Measurements from ENCODE around the gene PDCD2L. TPM values are rescaled to one million over a fixed set of nuclear protein-coding genes. Genes with fewer than 3 reads are reported as not detected.

PDCD2L gene, protein sequence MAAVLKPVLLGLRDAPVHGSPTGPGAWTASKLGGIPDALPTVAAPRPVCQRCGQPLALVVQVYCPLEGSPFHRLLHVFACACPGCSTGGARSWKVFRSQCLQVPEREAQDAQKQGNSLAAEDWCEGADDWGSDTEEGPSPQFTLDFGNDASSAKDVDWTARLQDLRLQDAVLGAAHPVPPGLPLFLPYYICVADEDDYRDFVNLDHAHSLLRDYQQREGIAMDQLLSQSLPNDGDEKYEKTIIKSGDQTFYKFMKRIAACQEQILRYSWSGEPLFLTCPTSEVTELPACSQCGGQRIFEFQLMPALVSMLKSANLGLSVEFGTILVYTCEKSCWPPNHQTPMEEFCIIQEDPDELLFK
- 20.8 and 22.3 TPM in 2 replicates for polyA plus RNA-seq (2012; rRNA removed)
- 18.5 and 21.0 TPM in 2 replicates for polyA plus RNA-seq (2012; cell fraction: cytosol; rRNA removed)
- polyA plus RNA-seq (2012; cell fraction: nucleus; rRNA removed): 10.4 and 11.8 TPM in 2 replicates

DNA sequence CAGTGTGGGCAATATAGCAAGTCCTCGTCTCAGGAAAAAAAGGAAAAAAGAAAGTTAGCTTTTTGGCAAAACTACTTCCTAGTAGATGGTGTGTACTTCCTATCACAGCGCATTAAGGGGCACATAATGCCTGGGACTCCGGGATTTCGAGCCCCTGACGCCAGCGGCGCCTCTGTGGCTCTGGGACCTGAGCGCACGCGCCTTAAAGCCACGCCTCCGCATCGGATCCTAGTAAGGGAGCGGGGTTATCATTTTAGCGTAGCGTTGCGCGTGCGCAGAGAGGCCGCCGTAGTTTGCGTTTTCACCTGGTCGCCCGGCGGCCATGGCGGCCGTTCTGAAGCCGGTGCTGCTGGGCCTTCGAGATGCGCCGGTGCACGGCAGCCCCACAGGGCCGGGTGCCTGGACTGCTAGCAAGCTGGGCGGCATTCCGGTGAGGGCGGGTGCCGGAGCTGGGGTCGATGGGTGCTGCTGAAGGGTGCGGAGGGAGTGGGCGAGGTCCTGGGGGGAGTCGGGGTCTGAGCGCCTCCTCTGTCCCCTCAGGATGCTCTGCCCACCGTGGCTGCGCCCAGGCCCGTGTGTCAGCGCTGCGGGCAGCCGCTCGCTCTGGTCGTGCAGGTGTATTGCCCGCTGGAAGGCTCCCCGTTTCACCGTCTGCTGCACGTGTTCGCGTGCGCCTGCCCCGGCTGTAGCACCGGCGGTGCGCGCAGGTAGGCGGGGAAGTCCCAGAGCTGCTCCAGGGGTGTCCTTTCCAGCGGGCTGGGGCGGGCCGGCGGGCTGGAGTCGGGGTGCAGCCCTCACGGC, at the start of gene PDCD2L:
Gene PDCD2L, plus strand, starts transcription at position 291 of the 801 bp plus-strand sequence. Its CDS starts 32 bp downstream, at position 323.
- peaks cover 5 to 11% of the 10 kb centered on the region in 2 experiments for H3K36me3 ChIP-seq (replicated peaks in 1 of 2; ENCODE audit: control insufficient read depth in 1 of 2, insufficient read depth in 2 of 2, low read length in 1 of 2)
- peaks cover 15% of the 10 kb centered on the region for H3F3A ChIP-seq (replicated peaks; ENCODE audit: insufficient read depth)
- peaks cover 15% of the 10 kb centered on the region; the same call in 1 of the 2 replicates for H3K79me2 ChIP-seq (ENCODE audit: insufficient read depth)
- peak within 1 kb of the TSS; percentile 69 for H3K9ac ChIP-seq
- H3K27ac ChIP-seq (ENCODE audit: low read depth in 2 of 2, low read length in 1 of 2): peak within 1 kb of the TSS; percentile 26 to 59; a peak in 2 of 4 replicates
- peak within 1 kb of the TSS; percentile 89 for H3K4me2 ChIP-seq
- ChIA-PET CTCF (interaction anchor here (0.7 to 1.6 kb wide), 2 partner anchors 11 to 26 kb away, joined by 3 to 7 read pairs; no protein-coding TSS in a partner anchor), POLR2A (no interaction called here)
- no peaks in the 10 kb centered on the region for H4K20me1 ChIP-seq (ENCODE audit: insufficient read depth)
- H3K9me3 ChIP-seq: no peaks in the 10 kb centered on the region
- no peaks in the 10 kb centered on the region for H3K9me2 ChIP-seq
- no peaks in the 10 kb centered on the region for H3K4me1 ChIP-seq (ENCODE audit: control insufficient read depth in 1 of 2, insufficient read depth in 2 of 2, low read depth in 1 of 2, low read length in 1 of 2)
- peak; percentile 97 for DNase-seq
- no peaks in the 10 kb centered on the region for H3K27me3 ChIP-seq (ENCODE audit: insufficient read depth)
- H3K4me3 ChIP-seq (ENCODE audit: low read depth in 2 of 2, low read length in 1 of 2): peak within 1 kb of the TSS; percentile 76 to 81
- peak within 1 kb of the TSS; percentile 90 for H2AFZ ChIP-seq (ENCODE audit: low read depth)
- WGBS (ENCODE audit: low lambda C conversion rate): 1% methylated on average over 19 of the region's 69 CpGs
- TF ChIP-seq, protein P1, sequence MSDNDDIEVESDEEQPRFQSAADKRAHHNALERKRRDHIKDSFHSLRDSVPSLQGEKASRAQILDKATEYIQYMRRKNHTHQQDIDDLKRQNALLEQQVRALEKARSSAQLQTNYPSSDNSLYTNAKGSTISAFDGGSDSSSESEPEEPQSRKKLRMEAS (IDR thresholded peaks at IDR 0.05; ENCODE audit: low read depth): peak; percentile 74
- 0 out of 2 replicates have a peak, but pooled peaks have one; percentile 9 for TF ChIP-seq SIN3A (IDR thresholded peaks at IDR 0.05; ENCODE audit: borderline replicate concordance, low read depth, low read length)
- TF ChIP-seq, protein P2, sequence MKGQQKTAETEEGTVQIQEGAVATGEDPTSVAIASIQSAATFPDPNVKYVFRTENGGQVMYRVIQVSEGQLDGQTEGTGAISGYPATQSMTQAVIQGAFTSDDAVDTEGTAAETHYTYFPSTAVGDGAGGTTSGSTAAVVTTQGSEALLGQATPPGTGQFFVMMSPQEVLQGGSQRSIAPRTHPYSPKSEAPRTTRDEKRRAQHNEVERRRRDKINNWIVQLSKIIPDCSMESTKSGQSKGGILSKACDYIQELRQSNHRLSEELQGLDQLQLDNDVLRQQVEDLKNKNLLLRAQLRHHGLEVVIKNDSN (IDR thresholded peaks at IDR 0.05; ENCODE audit: borderline replicate concordance, low read depth): 0 out of 2 replicates have a peak, but pooled peaks have one; percentile 27
- peak; percentile 97 for TF ChIP-seq NRF1 (IDR thresholded peaks at IDR 0.05; ENCODE audit: low read depth, low read length)
- TF ChIP-seq YY1 (IDR thresholded peaks at IDR 0.05; ENCODE audit: low read depth): peak; percentile 92
- no peak for TF ChIP-seq ELF1 (IDR thresholded peaks at IDR 0.05)
- peak; percentile 79; the same call in 1 of the 2 replicates for TF ChIP-seq POLR2AphosphoS5 (IDR thresholded peaks at IDR 0.05; ENCODE audit: low read depth, low read length)
- peak; percentile 78; the same call in 1 of the 2 replicates for TF ChIP-seq MXI1 (IDR thresholded peaks at IDR 0.05; ENCODE audit: low read depth, low read length)
- no peak for TF ChIP-seq NFIC (IDR thresholded peaks at IDR 0.05; ENCODE audit: borderline replicate concordance)
- no peak for TF ChIP-seq TCF12 (IDR thresholded peaks at IDR 0.05)

DNA sequence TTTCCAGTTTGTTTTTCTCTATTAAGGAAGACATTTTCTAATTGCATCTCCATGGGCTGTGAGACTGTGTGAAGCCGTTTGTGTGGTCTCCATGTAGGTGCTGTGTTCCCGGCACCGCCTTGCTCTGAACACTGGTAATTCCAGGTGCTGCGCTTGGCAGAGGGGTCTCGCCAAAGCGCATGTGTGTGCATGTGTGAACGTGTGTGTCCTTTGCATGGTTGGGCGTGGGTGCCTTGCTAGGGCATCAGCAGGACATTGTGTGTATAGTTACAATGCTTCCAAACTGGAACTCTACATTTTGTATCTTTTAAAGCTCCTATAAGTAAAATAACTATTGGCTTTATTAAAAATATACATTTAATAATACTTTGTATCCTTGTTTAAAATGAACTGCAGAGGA, 49.0 kb upstream of the PDCD2L start:
- no peaks in the 10 kb centered on the region for H3K79me2 ChIP-seq (ENCODE audit: insufficient read depth)
- H3K9me3 ChIP-seq: no peaks in the 10 kb centered on the region
- H3K9me2 ChIP-seq: no peaks in the 10 kb centered on the region
- no peak overlapping the region for H2AFZ ChIP-seq (ENCODE audit: low read depth)
- WGBS (ENCODE audit: low lambda C conversion rate): 95% methylated on average over 8 of the region's 8 CpGs
- H3K4me3 ChIP-seq (ENCODE audit: low read depth in 2 of 2, low read length in 1 of 2): no peak overlapping the region
- peaks cover 11 to 17% of the 10 kb centered on the region in 2 experiments; a peak in 2 of 4 replicates for H3K4me1 ChIP-seq (ENCODE audit: control insufficient read depth in 1 of 2, insufficient read depth in 2 of 2, low read depth in 1 of 2, low read length in 1 of 2)
- ChIA-PET POLR2A (interaction anchor here (0.9 kb wide), 1 partner anchor 10 kb away, joined by 3 read pairs; the partner anchor contains the start of gene GPI), CTCF (interaction anchor here (2.5 kb wide), 1 partner anchor 9 kb away, joined by 13 read pairs; no protein-coding TSS in a partner anchor)
- H3F3A ChIP-seq (replicated peaks; ENCODE audit: insufficient read depth): peaks cover 21% of the 10 kb centered on the region
- peaks cover 0 to 4% of the 10 kb centered on the region in 2 experiments for H3K36me3 ChIP-seq (replicated peaks in 1 of 2; ENCODE audit: control insufficient read depth in 1 of 2, insufficient read depth in 2 of 2, low read length in 1 of 2)
- no peak overlapping the region for H3K27ac ChIP-seq (ENCODE audit: low read depth in 2 of 2, low read length in 1 of 2)
- DNase-seq: no peak
- no peaks in the 10 kb centered on the region for H4K20me1 ChIP-seq (ENCODE audit: insufficient read depth)
- H3K9ac ChIP-seq: no peak overlapping the region
- H3K27me3 ChIP-seq (ENCODE audit: insufficient read depth): no peaks in the 10 kb centered on the region
- H3K4me2 ChIP-seq: no peak overlapping the region
- TF ChIP-seq, protein P2 (IDR thresholded peaks at IDR 0.05; ENCODE audit: borderline replicate concordance, low read depth): no peak
- no peak for TF ChIP-seq ELF1 (IDR thresholded peaks at IDR 0.05)
- TF ChIP-seq, protein P3, sequence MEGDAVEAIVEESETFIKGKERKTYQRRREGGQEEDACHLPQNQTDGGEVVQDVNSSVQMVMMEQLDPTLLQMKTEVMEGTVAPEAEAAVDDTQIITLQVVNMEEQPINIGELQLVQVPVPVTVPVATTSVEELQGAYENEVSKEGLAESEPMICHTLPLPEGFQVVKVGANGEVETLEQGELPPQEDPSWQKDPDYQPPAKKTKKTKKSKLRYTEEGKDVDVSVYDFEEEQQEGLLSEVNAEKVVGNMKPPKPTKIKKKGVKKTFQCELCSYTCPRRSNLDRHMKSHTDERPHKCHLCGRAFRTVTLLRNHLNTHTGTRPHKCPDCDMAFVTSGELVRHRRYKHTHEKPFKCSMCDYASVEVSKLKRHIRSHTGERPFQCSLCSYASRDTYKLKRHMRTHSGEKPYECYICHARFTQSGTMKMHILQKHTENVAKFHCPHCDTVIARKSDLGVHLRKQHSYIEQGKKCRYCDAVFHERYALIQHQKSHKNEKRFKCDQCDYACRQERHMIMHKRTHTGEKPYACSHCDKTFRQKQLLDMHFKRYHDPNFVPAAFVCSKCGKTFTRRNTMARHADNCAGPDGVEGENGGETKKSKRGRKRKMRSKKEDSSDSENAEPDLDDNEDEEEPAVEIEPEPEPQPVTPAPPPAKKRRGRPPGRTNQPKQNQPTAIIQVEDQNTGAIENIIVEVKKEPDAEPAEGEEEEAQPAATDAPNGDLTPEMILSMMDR (IDR thresholded peaks at IDR 0.05): no peak
- TF ChIP-seq, protein P4, sequence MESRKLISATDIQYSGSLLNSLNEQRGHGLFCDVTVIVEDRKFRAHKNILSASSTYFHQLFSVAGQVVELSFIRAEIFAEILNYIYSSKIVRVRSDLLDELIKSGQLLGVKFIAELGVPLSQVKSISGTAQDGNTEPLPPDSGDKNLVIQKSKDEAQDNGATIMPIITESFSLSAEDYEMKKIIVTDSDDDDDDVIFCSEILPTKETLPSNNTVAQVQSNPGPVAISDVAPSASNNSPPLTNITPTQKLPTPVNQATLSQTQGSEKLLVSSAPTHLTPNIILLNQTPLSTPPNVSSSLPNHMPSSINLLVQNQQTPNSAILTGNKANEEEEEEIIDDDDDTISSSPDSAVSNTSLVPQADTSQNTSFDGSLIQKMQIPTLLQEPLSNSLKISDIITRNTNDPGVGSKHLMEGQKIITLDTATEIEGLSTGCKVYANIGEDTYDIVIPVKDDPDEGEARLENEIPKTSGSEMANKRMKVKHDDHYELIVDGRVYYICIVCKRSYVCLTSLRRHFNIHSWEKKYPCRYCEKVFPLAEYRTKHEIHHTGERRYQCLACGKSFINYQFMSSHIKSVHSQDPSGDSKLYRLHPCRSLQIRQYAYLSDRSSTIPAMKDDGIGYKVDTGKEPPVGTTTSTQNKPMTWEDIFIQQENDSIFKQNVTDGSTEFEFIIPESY (IDR thresholded peaks at IDR 0.05; ENCODE audit: borderline replicate concordance, low read depth): no peak
- TF ChIP-seq GABPA (IDR thresholded peaks at IDR 0.05; ENCODE audit: low read depth): no peak
- TF ChIP-seq RAD21 (IDR thresholded peaks at IDR 0.05; ENCODE audit: low read length): no peak
- TF ChIP-seq EZH2phosphoT487 (IDR thresholded peaks at IDR 0.05; ENCODE audit: borderline replicate concordance, low read depth): no peak
- no peak for TF ChIP-seq NFIC (IDR thresholded peaks at IDR 0.05; ENCODE audit: borderline replicate concordance)
- TF ChIP-seq YY1 (IDR thresholded peaks at IDR 0.05; ENCODE audit: low read depth): no peak
- TF ChIP-seq RCOR1 (IDR thresholded peaks at IDR 0.05; ENCODE audit: low read length): no peak
- TF ChIP-seq FOSL2 (IDR thresholded peaks at IDR 0.05; ENCODE audit: borderline replicate concordance, low read depth): no peak
- TF ChIP-seq JUND (IDR thresholded peaks at IDR 0.05): no peak

All from SK-N-SH (cell line).